Activated naive CD4-positive, alpha-beta T cell treated with anti-CD3 and anti-CD28 coated beads, Interleukin-2, amount 10 ng/mL, durations not matched to agents 5 hours and 36 hours (primary cell): ENCODE results near the gene PCDHGA3. TPM values are rescaled to one million over a fixed set of nuclear protein-coding genes. Genes with fewer than 3 reads are reported as not detected.

Experiments used
- total RNA-seq, 2 experiments: library from RNA; stranded (reverse); gene quantifications; one replicate each; pipeline ENCODE4 v1.2.3, GENCODE V29; 2021

PCDHGA3 gene
- total RNA-seq, 2 experiments from 2014 or later = not detected

Other genes starting within 250 kb of the PCDHGA3 start
- gene PCDHB2, start 249.2 kb upstream of the PCDHGA3 start, total RNA-seq = under 1 TPM; 0.05 to 0.17 TPM
- not detected for gene PCDHB3, start 243.4 kb upstream of the PCDHGA3 start, total RNA-seq
- gene PCDHB4, start 222.0 kb upstream of the PCDHGA3 start, total RNA-seq = not detected
- gene PCDHB5, start 208.6 kb upstream of the PCDHGA3 start, total RNA-seq = not detected
- not detected for gene PCDHB6, start 193.8 kb upstream of the PCDHGA3 start, total RNA-seq
- not detected for gene PCDHB7, start 171.2 kb upstream of the PCDHGA3 start, total RNA-seq
- not detected for gene PCDHB8, start 166.0 kb upstream of the PCDHGA3 start, total RNA-seq
- not detected for gene PCDHB16, start 161.4 kb upstream of the PCDHGA3 start, total RNA-seq
- gene PCDHB9, start 156.7 kb upstream of the PCDHGA3 start, total RNA-seq = not detected
- not detected for gene PCDHB10, start 151.5 kb upstream of the PCDHGA3 start, total RNA-seq
- gene PCDHB11, start 144.2 kb upstream of the PCDHGA3 start, total RNA-seq = not detected
- not detected for gene PCDHB12, start 135.1 kb upstream of the PCDHGA3 start, total RNA-seq
- gene PCDHB13, start 129.9 kb upstream of the PCDHGA3 start, total RNA-seq = not detected
- gene PCDHB14, start 120.5 kb upstream of the PCDHGA3 start, total RNA-seq = not detected
- not detected for gene PCDHB15, start 98.4 kb upstream of the PCDHGA3 start, total RNA-seq
- gene SLC25A2, start 39.8 kb upstream of the PCDHGA3 start, total RNA-seq = 1 to 10 TPM in 1 of 2 experiments, under 1 TPM in 1; 0.45 to 1.1 TPM
- 10 to 100 TPM; 73.2 to 73.7 TPM for gene TAF7, start 23.0 kb upstream of the PCDHGA3 start, total RNA-seq
- not detected for gene PCDHGA1, start 13.3 kb upstream of the PCDHGA3 start, total RNA-seq
- gene PCDHGA2, start 5.1 kb upstream of the PCDHGA3 start, total RNA-seq = not detected
- gene PCDHGB1, start 6.3 kb downstream of the PCDHGA3 start, total RNA-seq = not detected
- gene PCDHGA4, start 11.2 kb downstream of the PCDHGA3 start, total RNA-seq = under 1 TPM; 0.10 to 0.14 TPM
- gene PCDHGB2, start 16.2 kb downstream of the PCDHGA3 start, total RNA-seq = under 1 TPM in 1 of 2 experiments, not detected in 1; 0.12 TPM
- gene PCDHGA5, start 20.3 kb downstream of the PCDHGA3 start, total RNA-seq = not detected
- gene PCDHGB3, start 26.4 kb downstream of the PCDHGA3 start, total RNA-seq = under 1 TPM; 0.10 to 0.14 TPM
- gene PCDHGA6, start 30.1 kb downstream of the PCDHGA3 start, total RNA-seq = under 1 TPM; 0.10 to 0.12 TPM
- gene PCDHGA7, start 38.9 kb downstream of the PCDHGA3 start, total RNA-seq = not detected
- not detected for gene PCDHGB4, start 43.9 kb downstream of the PCDHGA3 start, total RNA-seq
- under 1 TPM in 1 of 2 experiments, not detected in 1; 0.05 TPM for gene PCDHGA8, start 48.8 kb downstream of the PCDHGA3 start, total RNA-seq
- gene PCDHGB5, start 54.1 kb downstream of the PCDHGA3 start, total RNA-seq = under 1 TPM in 1 of 2 experiments, not detected in 1; 0.08 TPM
- under 1 TPM in 1 of 2 experiments, not detected in 1; 0.08 TPM for gene PCDHGA9, start 58.9 kb downstream of the PCDHGA3 start, total RNA-seq
- gene PCDHGB6, start 64.2 kb downstream of the PCDHGA3 start, total RNA-seq = under 1 TPM in 1 of 2 experiments, not detected in 1; 0.05 TPM
- gene PCDHGA10, start 69.2 kb downstream of the PCDHGA3 start, total RNA-seq = under 1 TPM; 0.05 TPM
- under 1 TPM in 1 of 2 experiments, not detected in 1; 0.08 TPM for gene PCDHGB7, start 73.8 kb downstream of the PCDHGA3 start, total RNA-seq
- under 1 TPM in 1 of 2 experiments, not detected in 1; 0.05 TPM for gene PCDHGA11, start 77.2 kb downstream of the PCDHGA3 start, total RNA-seq
- not detected for gene PCDHGA12, start 86.7 kb downstream of the PCDHGA3 start, total RNA-seq
- not detected for gene PCDHGC3, start 132.1 kb downstream of the PCDHGA3 start, total RNA-seq
- gene PCDHGC4, start 141.2 kb downstream of the PCDHGA3 start, total RNA-seq = not detected
- not detected for gene PCDHGC5, start 145.3 kb downstream of the PCDHGA3 start, total RNA-seq